IMR-90 (cell line): ENCODE measurements around the gene FBXW12. TPM values are rescaled to one million over a fixed set of nuclear protein-coding genes. Genes with fewer than 3 reads are reported as not detected.

Experiments
- ATAC-seq: fragments of 200-7000 bp; cut with Tn5 transposase; 2 replicates; pipeline ENCODE4 v1.9.1; 2020; ENCODE audit warnings: low read depth, mild to moderate bottlenecking, moderate library complexity
- BruUV-seq: library from RNA; stranded (reverse); fragments of 400-500 nt; replicated peaks from 2 replicates; lab custom pipeline; 2021; lab: Mats Ljungman, UMichigan
- CTCF ChIA-PET: fragments of 300-600 bp; formaldehyde crosslinking; extraction: SDS; loops from one replicate; lab custom pipeline; 2021; ENCODE audit warnings: antibody characterized with exemption; lab: Yijun Ruan, JAX
- POLR2A ChIA-PET: fragments of 300-600 bp; sonication (Branson Sonifier 250); formaldehyde crosslinking; loops from one replicate; lab custom pipeline; 2022; ENCODE audit warnings: antibody characterized with exemption; ENCODE audit not compliant: unreplicated experiment; lab: Charles Lee
- DNase-seq: peaks from one replicate; pipeline ENCODE4 v3.0.0; 2013
- H2AFZ ChIP-seq: replicated peaks from 2 replicates; pipeline ENCODE3; 2013; ENCODE audit warnings: low read length, mild to moderate bottlenecking; ENCODE audit not compliant: poor library complexity
- H2AK5ac ChIP-seq: 2 replicates; pipeline ENCODE4 v1.6.1; 2013; ENCODE audit warnings: low read depth, low read length, inconsistent platforms
- H2AK9ac ChIP-seq: replicated peaks from 2 replicates; pipeline ENCODE3; 2013; ENCODE audit warnings: mild to moderate bottlenecking, low read depth, low read length, moderate library complexity; ENCODE audit not compliant: poor library complexity
- H2BK120ac ChIP-seq: 2 replicates; pipeline ENCODE4 v1.6.1; 2013; ENCODE audit warnings: low read depth, low read length, inconsistent platforms
- H2BK15ac ChIP-seq: 3 replicates; pipeline ENCODE4 v1.6.1; 2013; ENCODE audit warnings: low read depth, low read length, inconsistent platforms
- H2BK20ac ChIP-seq: 2 replicates; pipeline ENCODE4 v1.6.1; 2013; ENCODE audit warnings: low read depth, mild to moderate bottlenecking, inconsistent platforms, low read length, moderate library complexity
- H2BK5ac ChIP-seq: 2 replicates; pipeline ENCODE4 v1.6.1; 2013; ENCODE audit warnings: mild to moderate bottlenecking, low read depth, low read length, inconsistent platforms; ENCODE audit not compliant: poor library complexity, severe bottlenecking
- H3K14ac ChIP-seq: replicated peaks from 2 replicates; pipeline ENCODE4 v1.6.1; 2013; ENCODE audit warnings: low read depth, low read length, inconsistent platforms
- H3K18ac ChIP-seq: 2 replicates; pipeline ENCODE4 v1.6.1; 2013; ENCODE audit warnings: low read depth, low read length, control low read depth
- H3K23ac ChIP-seq: 2 replicates; pipeline ENCODE4 v1.6.1; 2013; ENCODE audit warnings: low read depth, low read length, inconsistent platforms
- H3K27ac ChIP-seq: 2 replicates; pipeline ENCODE4 v1.5.1; 2013; ENCODE audit warnings: mild to moderate bottlenecking, control low read depth, low read length; ENCODE audit not compliant: insufficient read depth
- H3K27me3 ChIP-seq: 2 replicates; pipeline ENCODE4 v1.6.1; 2013; ENCODE audit warnings: low read length; ENCODE audit not compliant: control insufficient read depth, insufficient read depth
- H3K36me3 ChIP-seq: 2 replicates; pipeline ENCODE4 v1.6.1; 2013; ENCODE audit warnings: low read length, mixed read lengths; ENCODE audit not compliant: control insufficient read depth, insufficient read depth
- H3K4ac ChIP-seq: 2 replicates; pipeline ENCODE4 v1.6.1; 2013; ENCODE audit warnings: low read depth, low read length, inconsistent platforms
- H3K4me1 ChIP-seq: 2 replicates; pipeline ENCODE4 v1.6.1; 2013; ENCODE audit warnings: low read length, mixed read lengths; ENCODE audit not compliant: control insufficient read depth, insufficient read depth
- H3K4me2 ChIP-seq: 2 replicates; pipeline ENCODE4 v1.6.1; 2013; ENCODE audit warnings: low read depth, mild to moderate bottlenecking, control low read depth, low read length, moderate library complexity
- H3K4me3 ChIP-seq: 2 replicates; pipeline ENCODE4 v1.5.1; 2013; ENCODE audit warnings: low read depth, mild to moderate bottlenecking, control low read depth, low read length, moderate library complexity; ENCODE audit not compliant: insufficient read depth
- H3K56ac ChIP-seq: 2 replicates; pipeline ENCODE4 v1.6.1; 2013; ENCODE audit warnings: low read length, inconsistent platforms; ENCODE audit not compliant: insufficient read depth; ENCODE audit errors: extremely low read depth
- H3K79me1 ChIP-seq, 2 experiments: 2 replicates each; pipeline ENCODE4 v1.6.1; 2013; ENCODE audit warnings: low read length in 2 of 2, inconsistent platforms in 1 of 2, low read depth in 1 of 2
- H3K9ac ChIP-seq: 2 replicates; pipeline ENCODE4 v1.6.1; 2013; ENCODE audit warnings: low read depth, low read length, control low read depth
- H3K9me1 ChIP-seq: 2 replicates; pipeline ENCODE4 v1.6.1; 2013; ENCODE audit warnings: low read length, inconsistent platforms; ENCODE audit not compliant: insufficient read depth
- H3K9me3 ChIP-seq: 2 replicates; pipeline ENCODE4 v1.6.1; 2013; ENCODE audit warnings: low read length; ENCODE audit not compliant: control insufficient read depth, insufficient read depth
- H4K20me1 ChIP-seq: 2 replicates; pipeline ENCODE4 v1.6.1; 2013; ENCODE audit warnings: low read length, inconsistent platforms; ENCODE audit not compliant: insufficient read depth
- H4K5ac ChIP-seq: 2 replicates; pipeline ENCODE4 v1.6.1; 2013; ENCODE audit warnings: mild to moderate bottlenecking, low read depth, low read length, control low read depth
- H4K8ac ChIP-seq, 2 experiments: 2 replicates each; pipeline ENCODE4 v1.6.1; 2013; ENCODE audit warnings: low read depth in 2 of 2, low read length in 2 of 2, control low read depth in 1 of 2, inconsistent platforms in 1 of 2
- H4K91ac ChIP-seq: 2 replicates; pipeline ENCODE4 v1.6.1; 2013; ENCODE audit warnings: low read depth, low read length, inconsistent platforms; ENCODE audit not compliant: insufficient read depth
- CEBPB ChIP-seq: IDR thresholded peaks from 2 replicates; pipeline ENCODE4 v1.6.1; 2012; ENCODE audit warnings: low read depth, low read length, improper control_type of control experiment
- CHD1 ChIP-seq: IDR thresholded peaks from 2 replicates; pipeline ENCODE4 v1.6.1; 2012; ENCODE audit warnings: low read depth, low read length, improper control_type of control experiment
- ELK1 ChIP-seq: fragments of 150-350 bp; IDR thresholded peaks from 2 replicates; pipeline ENCODE4 v1.6.1; 2016; ENCODE audit warnings: low read depth, mild to moderate bottlenecking, low read length, moderate library complexity, borderline replicate concordance
- MAFK ChIP-seq: IDR thresholded peaks from 2 replicates; pipeline ENCODE4 v1.6.1; 2012; ENCODE audit warnings: low read depth, low read length, improper control_type of control experiment
- MAZ ChIP-seq: IDR thresholded peaks from 2 replicates; pipeline ENCODE4 v1.6.1; 2012; ENCODE audit warnings: low read depth, mild to moderate bottlenecking, low read length, improper control_type of control experiment, moderate library complexity, borderline replicate concordance
- RFX5 ChIP-seq: IDR thresholded peaks from 2 replicates; pipeline ENCODE4 v1.8.0; 2012; ENCODE audit warnings: low read depth, mild to moderate bottlenecking, low read length, moderate library complexity
- dilution Hi-C: fragments of 300-500 bp; cut with HindIII; formaldehyde crosslinking; loops from one replicate; pipeline ENCODE4 v1.14.3; 2018; ENCODE audit warnings: low sequenced_read_pairs; ENCODE audit not compliant: unreplicated experiment
- in situ Hi-C: fragments of 300-500 bp; cut with MboI; formaldehyde crosslinking; loops from 3 replicates; pipeline ENCODE4 v1.14.3; 2019; ENCODE audit warnings: low sequenced_read_pairs, inconsistent platforms, mixed read lengths
- intact Hi-C: fragments of 100-400 bp; cut with micrococcal nuclease; formaldehyde crosslinking; loops from 2 replicates; pipeline ENCODE4 v1.10.0; 2022
- polyA plus RNA-seq, 3 experiments: library from polyadenylated mRNA; depleted of rRNA; stranded (reverse); fragments of >200 nt; gene quantifications; 2 replicates each; pipeline ENCODE4 v1.2.3, GENCODE V29; 2012; ENCODE audit warnings: low replicate concordance in 1 of 3
- total RNA-seq: library from RNA; depleted of rRNA; stranded (reverse); fragments of >200 nt; gene quantifications from 2 replicates; pipeline ENCODE4 v1.2.3, GENCODE V29; 2012

The FBXW12 gene
- total and polyA plus RNA-seq, 2 of the 4 experiments (the other 2 are of a cell fraction): not detected

GRCh38 chr3:48361928-48362327 lies 10.1 kb upstream of the FBXW12 start:
- Histone ChIP-seq H2BK20ac (no peak overlapping the region), H3K9me3 (peaks cover under 1% of the 10 kb centered on the region), H2AFZ (no peak overlapping the region), H4K20me1 (no peaks in the 10 kb centered on the region), H3K27me3 (peaks cover 12% of the 10 kb centered on the region), H3K18ac (no peak overlapping the region), H3K4me1 (no peaks in the 10 kb centered on the region), H3K4me3 (no peak overlapping the region), H3K27ac (no peak overlapping the region), H2BK5ac (no peak overlapping the region), H3K9me1 (no peaks in the 10 kb centered on the region), H3K9ac (no peak overlapping the region), H2AK5ac (no peak overlapping the region), H3K36me3 (no peaks in the 10 kb centered on the region), H3K4me2 (no peak overlapping the region), H4K5ac (no peak overlapping the region), H4K8ac (no peak overlapping the region), H2BK120ac (no peak overlapping the region), H2BK15ac (no peak overlapping the region), H4K91ac (no peak overlapping the region), H3K14ac (no peak overlapping the region), H2AK9ac (no peak overlapping the region), H3K23ac (no peak overlapping the region), H3K4ac (no peak overlapping the region), H3K79me1 (no peaks in the 10 kb centered on the region), H3K56ac (no peak overlapping the region)
- ChIA-PET CTCF (no interaction called here), POLR2A (no interaction called here)
- DNase-seq (no peak), ATAC-seq (no peak)
- no peak for TF ChIP-seq RFX5
- no peak for TF ChIP-seq CEBPB
- no peak for TF ChIP-seq CHD1
- TF ChIP-seq ELK1: no peak
- TF ChIP-seq MAFK: no peak
- TF ChIP-seq MAZ: no peak
- dilution Hi-C loops (no loop called here), in situ Hi-C loops (no loop called here), intact Hi-C loops (no loop called here)
- no TSS peak for BruUV-seq
